Measurements from ENCODE around the gene MBOAT2. TPM values are rescaled to one million over a fixed set of nuclear protein-coding genes. Genes with fewer than 3 reads are reported as not detected.
"Not testable (repeated sequence)": the region's sequence is repeated elsewhere in the genome, so short reads cannot be mapped to it uniquely, and the experiment has no call there.

Gene MBOAT2
- total RNA-seq, 2 donors from 2014 or later, result 14.4 to 16.8 TPM

- no peaks in the 10 kb centered on the region for H3K36me3 ChIP-seq
- no peak for DNase-seq (ENCODE audit: low spot score)
These were observed 87.5 kb downstream of the MBOAT2 start for GRCh38 chr2:8915941-8916340.

GRCh38 chr2:8913767-8914166, 89.7 kb downstream of the MBOAT2 start:
- not testable (repeated sequence) for H3K4me1 ChIP-seq (ENCODE audit: control insufficient read depth in 1 of 2, low read depth in 2 of 2); H3K9me3 ChIP-seq; ATAC-seq (ENCODE audit: insufficient number of reproducible peaks, low FRiP score, low read depth); H3K27me3 ChIP-seq (replicated peaks; ENCODE audit: insufficient read depth); H3K27ac ChIP-seq; H3K4me3 ChIP-seq; H3K36me3 ChIP-seq; DNase-seq (ENCODE audit: low spot score)

More at GRCh38 chr2:8915941-8916340, 87.5 kb downstream of the MBOAT2 start:
- no peak overlapping the region for H3K27ac ChIP-seq
- no peak for ATAC-seq (ENCODE audit: insufficient number of reproducible peaks, low FRiP score, low read depth)
- H3K4me1 ChIP-seq (ENCODE audit: control insufficient read depth in 1 of 2, low read depth in 2 of 2), result peaks cover 0 to 6% of the 10 kb centered on the region in 2 donors
- H3K27me3 ChIP-seq (replicated peaks; ENCODE audit: insufficient read depth), result no peaks in the 10 kb centered on the region
- H3K4me3 ChIP-seq, result no peak overlapping the region
- TF ChIP-seq, protein P1, sequence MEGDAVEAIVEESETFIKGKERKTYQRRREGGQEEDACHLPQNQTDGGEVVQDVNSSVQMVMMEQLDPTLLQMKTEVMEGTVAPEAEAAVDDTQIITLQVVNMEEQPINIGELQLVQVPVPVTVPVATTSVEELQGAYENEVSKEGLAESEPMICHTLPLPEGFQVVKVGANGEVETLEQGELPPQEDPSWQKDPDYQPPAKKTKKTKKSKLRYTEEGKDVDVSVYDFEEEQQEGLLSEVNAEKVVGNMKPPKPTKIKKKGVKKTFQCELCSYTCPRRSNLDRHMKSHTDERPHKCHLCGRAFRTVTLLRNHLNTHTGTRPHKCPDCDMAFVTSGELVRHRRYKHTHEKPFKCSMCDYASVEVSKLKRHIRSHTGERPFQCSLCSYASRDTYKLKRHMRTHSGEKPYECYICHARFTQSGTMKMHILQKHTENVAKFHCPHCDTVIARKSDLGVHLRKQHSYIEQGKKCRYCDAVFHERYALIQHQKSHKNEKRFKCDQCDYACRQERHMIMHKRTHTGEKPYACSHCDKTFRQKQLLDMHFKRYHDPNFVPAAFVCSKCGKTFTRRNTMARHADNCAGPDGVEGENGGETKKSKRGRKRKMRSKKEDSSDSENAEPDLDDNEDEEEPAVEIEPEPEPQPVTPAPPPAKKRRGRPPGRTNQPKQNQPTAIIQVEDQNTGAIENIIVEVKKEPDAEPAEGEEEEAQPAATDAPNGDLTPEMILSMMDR (IDR thresholded peaks at IDR 0.05), result no peak
- H3K9me3 ChIP-seq, result no peaks in the 10 kb centered on the region

- Histone ChIP-seq H3K9me3 (peaks cover 4% of the 10 kb centered on the region), H3K4me3 (no peak overlapping the region)
- ATAC-seq (ENCODE audit: insufficient number of reproducible peaks, low FRiP score, low read depth), result no peak
These were observed 95.7 kb downstream of the MBOAT2 start for GRCh38 chr2:8907764-8908288.

DNA sequence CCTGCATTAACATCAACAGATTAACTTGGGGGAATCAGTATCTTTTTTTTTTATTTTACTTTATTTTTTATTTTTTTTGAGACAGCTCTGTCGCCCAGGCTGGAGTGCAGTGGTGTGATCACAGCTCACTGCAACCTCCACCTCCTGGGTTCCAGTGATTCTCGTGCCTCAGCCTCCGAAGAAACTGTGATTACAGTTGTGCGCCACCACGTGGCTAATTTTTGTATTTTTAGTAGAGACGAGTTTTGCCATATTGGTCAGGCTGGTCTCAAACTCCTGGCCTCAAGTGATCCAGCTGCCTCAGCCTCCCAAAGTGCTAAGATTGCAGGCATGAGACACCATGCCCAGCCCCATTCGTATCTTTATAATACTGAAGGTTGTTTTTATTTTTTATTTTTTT, 99.6 kb downstream of the MBOAT2 start:
- DNase-seq (ENCODE audit: low spot score); ATAC-seq (ENCODE audit: insufficient number of reproducible peaks, low FRiP score, low read depth); H3K4me3 ChIP-seq; H3K9me3 ChIP-seq; H3K27ac ChIP-seq; H3K4me1 ChIP-seq (ENCODE audit: control insufficient read depth in 1 of 2, low read depth in 2 of 2); H3K27me3 ChIP-seq (replicated peaks; ENCODE audit: insufficient read depth); H3K36me3 ChIP-seq: not testable (repeated sequence)

More at GRCh38 chr2:8907764-8908288, 95.7 kb downstream of the MBOAT2 start:
- no peak for DNase-seq (ENCODE audit: low spot score)
- Histone ChIP-seq H3K4me1 (ENCODE audit: control insufficient read depth in 1 of 2, low read depth in 2 of 2) (no peaks in the 10 kb centered on the region), H3K27me3 (replicated peaks; ENCODE audit: insufficient read depth) (no peaks in the 10 kb centered on the region), H3K27ac (no peak overlapping the region), H3K36me3 (no peaks in the 10 kb centered on the region)
- TF ChIP-seq, protein P1 (IDR thresholded peaks at IDR 0.05), result no peak

DNA sequence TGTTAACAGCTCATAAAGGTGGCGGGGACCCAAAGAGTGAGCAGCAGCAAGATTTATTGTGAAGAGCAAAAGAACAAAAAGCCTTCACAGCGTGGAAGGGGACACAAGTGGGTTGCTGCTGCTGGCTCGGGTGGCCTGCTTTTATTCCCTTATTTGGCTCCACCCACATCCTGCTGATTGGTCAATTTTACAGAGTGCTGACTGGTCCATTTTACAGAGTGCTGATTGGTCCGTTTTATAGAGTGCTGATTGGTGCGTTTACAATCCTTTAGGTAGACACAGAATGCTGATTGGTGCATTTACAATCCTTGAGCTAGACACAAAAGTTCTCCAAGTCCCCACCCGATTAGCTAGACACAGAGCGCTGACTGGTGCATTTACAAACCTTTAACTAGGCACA, 100.7 kb downstream of the MBOAT2 start:
- H3K36me3 ChIP-seq; H3K27me3 ChIP-seq (replicated peaks; ENCODE audit: insufficient read depth); DNase-seq (ENCODE audit: low spot score); H3K27ac ChIP-seq; H3K4me1 ChIP-seq (ENCODE audit: control insufficient read depth in 1 of 2, low read depth in 2 of 2); ATAC-seq (ENCODE audit: insufficient number of reproducible peaks, low FRiP score, low read depth); H3K4me3 ChIP-seq; H3K9me3 ChIP-seq: not testable (repeated sequence)

GRCh38 chr2:8897206-8897605, 106.3 kb downstream of the MBOAT2 start:
- not testable (repeated sequence) for H3K9me3 ChIP-seq; H3K27me3 ChIP-seq (replicated peaks; ENCODE audit: insufficient read depth); H3K36me3 ChIP-seq; DNase-seq (ENCODE audit: low spot score); ATAC-seq (ENCODE audit: insufficient number of reproducible peaks, low FRiP score, low read depth); H3K4me3 ChIP-seq; H3K27ac ChIP-seq; H3K4me1 ChIP-seq (ENCODE audit: control insufficient read depth in 1 of 2, low read depth in 2 of 2)

DNA sequence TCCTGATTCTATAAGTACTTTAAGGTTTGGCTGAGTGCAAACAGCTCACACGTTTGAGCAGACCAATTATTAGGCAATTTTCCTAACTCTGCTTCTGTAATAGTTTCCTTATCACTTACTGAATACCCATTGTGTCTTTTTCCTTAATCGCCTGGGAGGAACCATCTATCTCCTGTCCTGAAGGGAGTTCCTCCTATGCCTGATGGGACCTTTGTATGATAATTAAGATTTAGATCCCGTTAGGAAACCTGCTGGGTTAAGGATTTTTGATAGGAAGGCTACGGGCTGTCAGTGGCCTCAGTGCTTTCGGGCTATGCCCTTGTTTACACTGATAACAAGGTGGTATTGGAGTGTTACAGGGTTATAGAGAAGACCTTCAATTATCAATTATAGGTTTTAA, 106.8 kb downstream of the MBOAT2 start:
- not testable (repeated sequence) for H3K9me3 ChIP-seq; H3K27ac ChIP-seq; DNase-seq (ENCODE audit: low spot score); H3K4me3 ChIP-seq; H3K27me3 ChIP-seq (replicated peaks; ENCODE audit: insufficient read depth); H3K36me3 ChIP-seq; ATAC-seq (ENCODE audit: insufficient number of reproducible peaks, low FRiP score, low read depth); H3K4me1 ChIP-seq (ENCODE audit: control insufficient read depth in 1 of 2, low read depth in 2 of 2)

GRCh38 chr2:8895087-8895912, 108.2 kb downstream of the MBOAT2 start:
- H3K9me3 ChIP-seq; H3K36me3 ChIP-seq; ATAC-seq (ENCODE audit: insufficient number of reproducible peaks, low FRiP score, low read depth); DNase-seq (ENCODE audit: low spot score); H3K27me3 ChIP-seq (replicated peaks; ENCODE audit: insufficient read depth); H3K4me3 ChIP-seq; H3K27ac ChIP-seq; H3K4me1 ChIP-seq (ENCODE audit: control insufficient read depth in 1 of 2, low read depth in 2 of 2): not testable (repeated sequence)
